ENCODE results near the gene AKAP12.
"Not testable (repeated sequence)": the region's sequence is repeated elsewhere in the genome, so short reads cannot be mapped to it uniquely, and the experiment has no call there.

AKAP12 gene

DNA sequence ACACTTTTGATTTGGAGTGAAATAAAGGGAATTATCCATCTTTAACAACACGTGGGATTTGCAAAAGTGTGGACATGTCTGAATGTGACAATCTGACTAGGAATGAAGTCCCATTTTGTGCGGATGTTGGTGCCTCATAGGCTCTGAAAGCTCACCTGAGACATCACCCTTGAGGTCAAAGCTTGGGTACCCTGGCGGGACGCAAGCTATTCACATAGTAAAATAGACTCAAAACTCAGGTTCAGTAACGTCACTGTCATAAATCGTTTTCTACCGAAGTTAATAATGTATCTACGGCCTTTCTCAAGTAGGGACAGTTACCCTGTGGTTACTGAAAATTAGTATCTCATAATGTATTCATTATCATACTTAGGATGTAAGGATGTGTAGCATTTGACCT is 61.8 kb downstream of the AKAP12 start:
- no peaks in the 10 kb centered on the region for H3K9me3 Mint-ChIP-seq
- no peaks in the 10 kb centered on the region for H3K4me1 Mint-ChIP-seq (ENCODE audit: low read depth)
- no peak overlapping the region for H3K4me3 Mint-ChIP-seq
- H3K36me3 Mint-ChIP-seq (ENCODE audit: low read depth), result no peaks in the 10 kb centered on the region
- no peak overlapping the region for H3K27ac Mint-ChIP-seq
- peaks cover 49% of the 10 kb centered on the region for H3K27me3 Mint-ChIP-seq (ENCODE audit: low read depth)

DNA sequence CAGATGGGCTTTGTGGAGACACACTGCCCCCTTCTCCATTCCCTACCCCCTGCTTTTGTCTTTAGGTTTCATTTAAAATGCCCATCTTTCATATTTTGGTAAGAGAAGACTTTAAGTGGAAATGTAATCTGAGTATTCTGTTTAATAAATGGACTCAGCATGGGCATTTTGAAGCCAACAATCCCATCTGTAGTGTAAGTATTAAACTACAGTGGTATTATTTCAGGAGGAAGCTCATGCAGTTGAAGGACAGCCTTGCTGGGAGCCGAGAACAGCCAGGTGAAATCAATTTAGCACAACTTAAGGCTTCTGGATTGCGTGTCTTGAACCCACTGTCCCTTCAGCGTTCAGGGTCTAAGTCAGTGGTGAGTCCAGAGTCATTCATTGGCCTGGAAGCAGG is 63.5 kb downstream of the AKAP12 start:
- H3K4me3 Mint-ChIP-seq, result no peak overlapping the region
- H3K27me3 Mint-ChIP-seq (ENCODE audit: low read depth), result peaks cover 36% of the 10 kb centered on the region
- no peaks in the 10 kb centered on the region for H3K4me1 Mint-ChIP-seq (ENCODE audit: low read depth)
- no peaks in the 10 kb centered on the region for H3K36me3 Mint-ChIP-seq (ENCODE audit: low read depth)
- no peaks in the 10 kb centered on the region for H3K9me3 Mint-ChIP-seq
- H3K27ac Mint-ChIP-seq, result no peak overlapping the region

DNA sequence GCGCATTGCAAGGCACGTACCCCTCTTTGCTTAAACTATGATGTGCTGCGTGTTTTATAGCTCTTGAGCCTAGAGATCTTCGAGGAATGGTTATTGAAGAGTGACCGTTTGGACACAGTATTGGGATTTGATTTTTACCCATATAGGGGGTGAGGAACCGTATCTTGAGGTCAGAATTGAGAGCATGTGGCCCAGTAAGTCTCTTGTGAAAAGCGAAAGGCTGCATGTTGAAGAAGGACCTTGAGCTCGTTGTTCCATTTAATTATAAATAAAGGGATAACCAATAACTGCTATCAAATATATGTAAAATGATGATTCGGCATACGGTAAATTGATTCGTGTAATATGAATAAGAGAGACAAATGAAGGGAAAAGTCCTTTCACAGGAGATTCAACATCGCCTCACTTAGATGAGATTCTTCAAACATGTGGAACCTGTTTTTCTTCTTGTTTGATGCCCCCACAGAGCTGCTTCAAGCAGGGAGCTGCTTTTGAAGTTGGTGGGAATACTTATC is 66.6 kb downstream of the AKAP12 start:
- Mint-ChIP-seq H3K27me3 (ENCODE audit: low read depth) (peaks cover 17% of the 10 kb centered on the region), H3K4me3 (no peak overlapping the region), H3K9me3 (no peaks in the 10 kb centered on the region), H3K27ac (no peak overlapping the region), H3K4me1 (ENCODE audit: low read depth) (no peaks in the 10 kb centered on the region), H3K36me3 (ENCODE audit: low read depth) (no peaks in the 10 kb centered on the region)

DNA sequence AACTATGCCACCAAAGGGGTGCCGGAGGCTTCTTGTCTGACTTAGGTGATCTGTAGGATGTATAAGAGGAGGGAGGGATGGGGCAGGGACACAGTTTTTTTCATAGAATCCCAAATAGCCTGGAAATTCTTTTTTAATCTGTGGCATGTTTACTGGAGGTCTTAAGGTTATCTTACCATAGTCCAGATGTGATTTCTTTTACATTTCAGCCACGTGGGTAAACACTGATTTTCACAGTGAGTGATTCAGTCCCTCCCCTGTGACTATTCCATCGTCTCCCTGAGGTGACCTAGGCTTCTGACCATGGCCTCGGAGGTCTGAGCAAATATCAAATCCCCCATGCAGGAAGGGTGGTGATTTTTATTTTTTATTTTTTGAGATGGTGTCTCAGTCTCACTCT is 67.7 kb downstream of the AKAP12 start:
- H3K4me3 Mint-ChIP-seq, result no peak overlapping the region

DNA sequence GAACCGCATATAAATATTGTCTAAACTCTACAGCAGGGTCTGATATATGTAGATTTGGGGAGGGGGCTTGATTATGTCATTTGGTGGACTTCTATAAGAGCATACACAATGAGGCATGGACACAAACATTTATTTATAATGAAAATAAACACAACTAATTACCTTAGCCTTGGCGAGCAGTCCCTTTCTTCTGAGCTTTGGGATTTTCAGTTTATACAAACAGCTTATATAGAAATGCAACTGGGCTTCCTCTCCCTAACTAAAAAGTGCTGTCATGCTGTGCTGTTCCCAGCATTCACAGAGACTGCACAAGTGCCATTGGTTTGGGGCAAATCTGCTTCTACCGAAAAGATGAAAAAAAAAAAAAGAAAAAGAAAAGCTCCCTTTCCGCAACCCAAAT is 69.9 kb downstream of the AKAP12 start:
- H3K4me1 Mint-ChIP-seq (ENCODE audit: low read depth), result no peaks in the 10 kb centered on the region
- no peak overlapping the region for H3K27ac Mint-ChIP-seq
- no peak overlapping the region for H3K4me3 Mint-ChIP-seq
- H3K27me3 Mint-ChIP-seq (ENCODE audit: low read depth), result peaks cover 10% of the 10 kb centered on the region
- no peaks in the 10 kb centered on the region for H3K9me3 Mint-ChIP-seq
- H3K36me3 Mint-ChIP-seq (ENCODE audit: low read depth), result no peaks in the 10 kb centered on the region

More for the DNA sequence above, 67.7 kb downstream of the AKAP12 start:
- Mint-ChIP-seq H3K9me3 (no peaks in the 10 kb centered on the region), H3K4me1 (ENCODE audit: low read depth) (no peaks in the 10 kb centered on the region), H3K27me3 (ENCODE audit: low read depth) (peaks cover 10% of the 10 kb centered on the region), H3K27ac (no peak overlapping the region), H3K36me3 (ENCODE audit: low read depth) (no peaks in the 10 kb centered on the region)

DNA sequence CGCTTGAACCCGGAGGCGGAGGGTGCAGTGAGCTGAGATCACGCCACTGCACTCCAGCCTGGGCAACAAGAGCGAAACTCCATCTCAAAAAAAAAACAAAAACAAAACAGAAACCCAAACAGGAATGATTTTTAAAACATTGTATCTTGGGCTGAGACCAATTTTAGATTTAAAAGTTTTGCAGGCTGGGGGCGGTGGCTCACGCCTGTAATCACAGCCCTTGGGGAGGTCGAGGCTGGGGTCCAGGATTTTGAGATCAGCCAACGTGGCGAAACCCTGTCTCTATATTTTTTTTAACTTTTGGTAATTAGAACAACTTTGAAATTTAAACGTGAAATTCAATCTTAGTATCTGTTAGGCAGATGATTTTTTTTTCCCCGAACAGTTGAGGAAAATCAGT is 70.5 kb downstream of the AKAP12 start:
- Mint-ChIP-seq H3K4me3 (no peak overlapping the region), H3K27ac (no peak overlapping the region), H3K36me3 (ENCODE audit: low read depth) (no peaks in the 10 kb centered on the region), H3K4me1 (ENCODE audit: low read depth) (no peaks in the 10 kb centered on the region), H3K27me3 (ENCODE audit: low read depth) (peaks cover 5% of the 10 kb centered on the region), H3K9me3 (peaks cover under 1% of the 10 kb centered on the region)

DNA sequence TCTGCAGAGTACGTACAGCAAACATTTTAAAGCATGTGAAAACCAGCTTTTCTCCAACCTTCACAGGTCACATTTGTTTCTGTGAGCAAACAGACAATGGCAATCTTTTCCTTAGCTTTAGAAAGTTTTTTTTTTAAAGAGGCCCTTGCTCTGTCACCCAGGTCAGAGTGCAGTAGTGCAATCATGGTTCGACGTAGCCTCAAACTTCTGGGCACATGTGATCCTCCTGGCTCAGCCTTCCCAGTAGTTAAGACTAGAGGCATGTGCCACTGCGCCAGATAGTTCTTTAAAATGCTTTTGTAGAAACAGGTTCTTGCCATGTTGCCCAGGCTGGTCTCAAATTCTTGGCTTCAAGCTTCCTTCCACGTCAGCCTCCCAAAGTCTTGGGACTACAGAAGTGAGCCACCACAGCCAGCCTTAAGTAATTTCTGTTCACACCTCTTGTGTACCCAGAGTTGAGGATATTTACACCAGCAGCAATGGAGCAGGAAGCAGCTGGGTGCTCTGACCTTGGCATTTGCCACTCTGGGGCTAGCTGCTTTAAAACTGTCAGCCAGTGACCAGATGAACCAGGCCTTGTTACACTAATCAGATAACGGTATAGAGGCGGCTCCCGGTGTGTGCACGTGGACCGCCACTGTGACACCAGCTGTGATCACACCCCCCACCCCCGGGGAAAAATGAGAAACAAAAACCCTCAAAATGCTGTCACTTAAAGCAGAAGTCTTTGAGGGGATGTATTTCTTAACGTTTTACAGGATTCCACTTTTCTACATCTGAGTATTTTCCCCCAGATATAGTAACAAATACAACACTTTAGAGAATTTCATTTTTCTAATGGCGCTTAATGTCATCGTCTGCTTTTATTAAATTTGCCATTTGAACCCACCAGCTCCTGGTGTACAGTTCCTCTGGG is 71.3 kb downstream of the AKAP12 start:
- H3K27ac Mint-ChIP-seq, result no peak overlapping the region
- H3K27me3 Mint-ChIP-seq (ENCODE audit: low read depth), result peaks cover 3% of the 10 kb centered on the region
- no peak overlapping the region for H3K4me3 Mint-ChIP-seq
- peaks cover 2% of the 10 kb centered on the region for H3K36me3 Mint-ChIP-seq (ENCODE audit: low read depth)
- H3K9me3 Mint-ChIP-seq, result peaks cover 8% of the 10 kb centered on the region
- H3K4me1 Mint-ChIP-seq (ENCODE audit: low read depth), result no peaks in the 10 kb centered on the region

DNA sequence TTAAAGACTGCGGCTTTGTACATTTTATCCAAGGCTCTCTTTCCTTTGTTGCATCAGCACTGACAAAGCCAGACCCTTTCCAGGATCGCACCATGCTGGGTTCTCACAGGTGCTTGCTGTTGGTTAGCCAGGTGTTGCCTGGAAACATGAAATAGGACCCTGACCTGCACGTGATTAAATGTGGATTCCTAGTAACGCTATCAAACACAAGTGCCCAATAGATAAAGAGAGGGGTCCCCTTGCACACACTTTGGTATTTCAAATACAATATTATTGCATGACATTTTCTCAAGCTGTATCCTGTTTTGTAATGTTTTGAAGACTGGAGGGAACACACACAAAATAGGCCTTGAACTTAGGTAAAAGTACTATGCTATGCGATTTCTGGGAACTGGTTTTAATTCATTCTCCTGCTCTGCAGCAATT is 73.3 kb downstream of the AKAP12 start:
- Mint-ChIP-seq H3K27me3 (ENCODE audit: low read depth) (peaks cover 8% of the 10 kb centered on the region), H3K27ac (no peak overlapping the region), H3K9me3 (peaks cover 10% of the 10 kb centered on the region), H3K4me1 (ENCODE audit: low read depth) (no peaks in the 10 kb centered on the region), H3K4me3 (no peak overlapping the region), H3K36me3 (ENCODE audit: low read depth) (peaks cover 2% of the 10 kb centered on the region)

DNA sequence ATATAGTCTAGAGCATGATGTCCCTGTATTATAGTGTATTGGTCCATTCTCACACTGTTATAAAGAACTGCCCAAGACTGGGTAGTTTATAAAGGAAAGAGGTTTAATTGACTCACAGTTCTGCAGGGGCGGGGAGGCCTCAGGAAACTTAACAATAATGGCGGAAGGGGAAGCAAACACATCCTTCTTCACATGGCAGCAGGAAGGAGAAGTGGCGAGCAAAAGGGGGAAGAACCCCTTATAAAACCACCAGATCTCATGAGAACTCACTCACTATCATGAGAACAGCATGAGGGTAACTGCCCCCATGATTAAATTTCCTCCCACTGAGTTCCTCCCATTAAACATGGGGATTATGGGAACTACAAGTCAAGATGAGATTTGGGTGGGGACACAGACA is 75.9 kb downstream of the AKAP12 start:
- H3K27me3 Mint-ChIP-seq (ENCODE audit: low read depth), result peaks cover 13% of the 10 kb centered on the region
- not testable (repeated sequence) for H3K27ac Mint-ChIP-seq; H3K9me3 Mint-ChIP-seq; H3K4me3 Mint-ChIP-seq; H3K4me1 Mint-ChIP-seq (ENCODE audit: low read depth); H3K36me3 Mint-ChIP-seq (ENCODE audit: low read depth)

DNA sequence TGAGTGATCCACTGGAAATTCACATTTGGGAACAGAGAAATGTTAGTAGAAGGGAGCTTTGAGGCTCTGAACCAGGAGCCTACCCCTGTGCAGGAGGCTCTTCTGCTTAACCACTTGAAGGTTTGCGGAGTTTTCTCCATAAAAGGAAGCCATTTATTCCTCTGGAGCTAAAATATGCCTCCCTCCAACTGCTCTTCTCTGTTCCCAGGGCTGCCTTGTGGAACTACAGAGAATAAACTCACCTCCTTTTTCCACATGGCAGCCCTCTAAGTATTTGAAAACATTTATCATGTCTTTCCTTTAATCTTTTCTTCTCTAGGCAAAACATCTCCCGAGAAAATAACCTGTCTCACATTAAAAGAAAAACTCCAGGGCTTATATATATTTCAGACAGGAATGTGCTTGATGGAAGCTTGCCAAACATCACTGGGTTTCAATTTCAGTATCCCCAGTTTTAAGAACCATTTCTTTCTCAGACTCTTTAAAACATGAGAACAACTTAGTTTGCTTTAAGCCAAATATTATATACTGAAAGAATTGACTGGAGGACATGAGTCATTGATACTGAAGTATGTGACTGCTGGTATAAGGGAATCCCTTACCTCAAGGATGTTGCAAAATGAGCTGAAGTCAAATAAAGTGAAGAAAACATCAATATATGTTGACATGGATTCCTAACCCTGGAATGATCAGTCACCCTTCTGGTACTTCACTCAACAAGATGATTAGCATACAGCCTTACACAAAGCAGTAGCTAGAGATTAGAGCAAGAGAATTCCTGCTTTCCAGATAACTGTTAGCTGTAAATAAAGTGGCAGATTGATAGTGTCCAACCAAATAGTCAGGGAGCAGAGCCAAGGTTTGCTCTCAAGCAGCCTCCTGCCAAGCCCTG is 77.6 kb downstream of the AKAP12 start:
- peaks cover 10% of the 10 kb centered on the region for H3K9me3 Mint-ChIP-seq
- no peaks in the 10 kb centered on the region for H3K4me1 Mint-ChIP-seq (ENCODE audit: low read depth)
- peaks cover 2% of the 10 kb centered on the region for H3K36me3 Mint-ChIP-seq (ENCODE audit: low read depth)
- no peak overlapping the region for H3K4me3 Mint-ChIP-seq
- peaks cover 18% of the 10 kb centered on the region for H3K27me3 Mint-ChIP-seq (ENCODE audit: low read depth)
- no peak overlapping the region for H3K27ac Mint-ChIP-seq

DNA sequence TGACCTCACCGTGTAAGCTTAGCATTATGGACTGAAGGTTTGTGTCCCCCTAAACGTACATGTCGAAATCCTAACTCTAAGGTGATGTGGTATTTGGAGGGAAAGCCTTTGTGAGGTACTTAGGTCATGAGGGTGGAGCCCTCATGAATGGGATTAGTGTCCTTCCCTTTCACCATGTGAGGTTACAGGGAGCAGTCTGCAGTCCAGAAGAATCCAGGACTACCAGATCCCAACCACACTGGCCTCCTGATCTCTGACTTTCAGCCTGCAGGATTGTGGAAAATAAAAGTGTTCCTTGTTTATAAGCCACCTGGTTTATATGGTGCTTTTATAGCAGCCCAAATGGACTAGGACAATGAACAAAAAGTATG is 78.2 kb downstream of the AKAP12 start:
- Mint-ChIP-seq H3K27ac (no peak overlapping the region), H3K27me3 (ENCODE audit: low read depth) (peaks cover 22% of the 10 kb centered on the region), H3K9me3 (peaks cover 10% of the 10 kb centered on the region)

DNA sequence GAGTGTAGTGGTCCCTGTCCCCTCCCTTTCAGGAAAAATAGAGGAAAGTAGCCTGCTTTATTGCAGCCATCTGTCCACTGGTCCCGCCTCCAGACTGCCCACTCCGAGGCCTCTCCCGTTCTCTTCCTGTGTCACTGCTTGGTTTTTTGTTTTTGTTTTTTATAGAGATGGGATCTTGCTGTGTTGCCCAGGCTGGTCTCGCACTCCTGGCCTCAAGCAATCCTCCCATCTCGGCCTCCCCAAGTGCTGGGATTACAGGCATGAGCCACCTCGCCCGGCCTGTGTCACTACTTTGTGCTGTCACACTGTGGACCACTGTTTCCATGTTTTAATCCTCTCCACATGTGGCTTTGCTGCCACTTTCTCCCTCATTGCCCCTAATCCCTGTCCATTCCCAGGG is 80.4 kb downstream of the AKAP12 start:
- Mint-ChIP-seq H3K27ac (no peak overlapping the region), H3K4me3 (no peak overlapping the region), H3K9me3 (peaks cover 10% of the 10 kb centered on the region), H3K4me1 (ENCODE audit: low read depth) (peaks cover 13% of the 10 kb centered on the region), H3K36me3 (ENCODE audit: low read depth) (peaks cover 2% of the 10 kb centered on the region), H3K27me3 (ENCODE audit: low read depth) (peaks cover 37% of the 10 kb centered on the region)

More for the DNA sequence above, 78.2 kb downstream of the AKAP12 start:
- H3K4me3 Mint-ChIP-seq, result no peak overlapping the region
- H3K36me3 Mint-ChIP-seq (ENCODE audit: low read depth), result peaks cover 2% of the 10 kb centered on the region
- no peaks in the 10 kb centered on the region for H3K4me1 Mint-ChIP-seq (ENCODE audit: low read depth)

DNA sequence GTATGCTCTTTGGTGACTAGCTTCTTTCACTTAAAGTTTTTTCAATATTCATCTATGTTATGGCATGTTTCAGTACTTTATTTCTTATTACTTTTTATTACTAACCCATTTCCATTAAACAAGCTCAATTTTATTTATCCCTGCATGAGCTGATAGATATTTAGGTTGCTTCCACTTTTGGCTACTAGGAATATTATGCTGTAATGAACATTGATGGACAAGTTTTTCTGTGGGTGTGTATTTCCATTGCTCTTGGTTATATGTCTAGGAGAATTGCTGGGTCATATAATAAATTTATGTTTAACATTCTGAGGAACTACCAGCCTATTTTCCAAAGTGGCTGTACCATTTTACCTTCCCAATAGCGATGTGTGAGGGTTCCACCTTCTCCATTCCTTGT is 81.7 kb downstream of the AKAP12 start:
- Mint-ChIP-seq H3K27ac (no peak overlapping the region), H3K9me3 (no peaks in the 10 kb centered on the region), H3K27me3 (ENCODE audit: low read depth) (peaks cover 49% of the 10 kb centered on the region), H3K4me1 (ENCODE audit: low read depth) (peaks cover 20% of the 10 kb centered on the region), H3K36me3 (ENCODE audit: low read depth) (no peaks in the 10 kb centered on the region), H3K4me3 (no peak overlapping the region)

DNA sequence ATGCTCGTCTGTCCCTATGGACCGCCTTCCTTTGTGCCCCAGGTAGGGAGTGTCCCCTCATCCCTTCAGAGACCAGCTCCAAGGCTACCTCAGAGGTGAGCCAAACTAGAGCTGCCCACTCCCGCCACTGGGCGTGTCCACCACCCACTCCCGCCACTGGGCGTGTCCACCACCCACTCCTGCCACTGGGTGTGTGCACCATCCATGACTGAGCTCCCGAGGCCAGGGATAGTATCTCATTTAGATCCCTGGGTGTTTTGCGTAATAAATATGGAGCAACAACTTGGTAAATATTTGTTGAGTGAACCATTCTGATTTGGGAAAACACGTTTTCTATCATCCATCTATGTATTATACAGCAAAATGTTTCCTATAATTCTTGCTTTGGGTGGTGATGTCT is 82.8 kb downstream of the AKAP12 start:
- H3K27ac Mint-ChIP-seq, result no peak overlapping the region
- H3K36me3 Mint-ChIP-seq (ENCODE audit: low read depth), result no peaks in the 10 kb centered on the region
- no peaks in the 10 kb centered on the region for H3K9me3 Mint-ChIP-seq
- H3K4me1 Mint-ChIP-seq (ENCODE audit: low read depth), result peaks cover 20% of the 10 kb centered on the region
- peaks cover 56% of the 10 kb centered on the region for H3K27me3 Mint-ChIP-seq (ENCODE audit: low read depth)
- H3K4me3 Mint-ChIP-seq, result no peak overlapping the region

Data from T-helper 1 cell treated with Interleukin-12 subunit alpha and Interleukin-12 subunit beta and Interleukin-4 antibody, amounts not matched to agents 30 μg/mL and 1 μg/mL, for 36 hours (primary cell).